ENCODE results near the gene GRAP.

DNA sequence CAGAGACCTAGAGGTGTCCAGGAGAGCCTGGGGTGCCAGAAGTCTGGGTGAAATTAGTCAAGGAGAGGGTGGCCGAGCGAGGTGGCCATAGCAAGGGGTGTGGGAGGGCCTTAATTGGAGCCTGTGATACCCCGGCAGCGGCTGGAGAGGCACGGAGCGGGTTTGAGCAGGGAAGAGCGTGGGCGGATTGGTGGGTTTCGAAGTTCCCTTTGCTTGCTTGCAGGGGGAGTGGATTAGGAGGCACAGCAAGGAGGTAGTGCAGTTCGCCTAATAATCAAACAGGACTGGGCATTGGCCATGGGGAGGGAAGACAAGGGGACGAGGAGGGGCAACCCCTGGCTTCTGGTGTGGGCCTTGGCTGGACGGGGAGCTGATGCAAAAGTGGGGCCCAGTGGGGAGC is 36.8 kb downstream of the GRAP start:
- TF ChIP-seq, protein P1, sequence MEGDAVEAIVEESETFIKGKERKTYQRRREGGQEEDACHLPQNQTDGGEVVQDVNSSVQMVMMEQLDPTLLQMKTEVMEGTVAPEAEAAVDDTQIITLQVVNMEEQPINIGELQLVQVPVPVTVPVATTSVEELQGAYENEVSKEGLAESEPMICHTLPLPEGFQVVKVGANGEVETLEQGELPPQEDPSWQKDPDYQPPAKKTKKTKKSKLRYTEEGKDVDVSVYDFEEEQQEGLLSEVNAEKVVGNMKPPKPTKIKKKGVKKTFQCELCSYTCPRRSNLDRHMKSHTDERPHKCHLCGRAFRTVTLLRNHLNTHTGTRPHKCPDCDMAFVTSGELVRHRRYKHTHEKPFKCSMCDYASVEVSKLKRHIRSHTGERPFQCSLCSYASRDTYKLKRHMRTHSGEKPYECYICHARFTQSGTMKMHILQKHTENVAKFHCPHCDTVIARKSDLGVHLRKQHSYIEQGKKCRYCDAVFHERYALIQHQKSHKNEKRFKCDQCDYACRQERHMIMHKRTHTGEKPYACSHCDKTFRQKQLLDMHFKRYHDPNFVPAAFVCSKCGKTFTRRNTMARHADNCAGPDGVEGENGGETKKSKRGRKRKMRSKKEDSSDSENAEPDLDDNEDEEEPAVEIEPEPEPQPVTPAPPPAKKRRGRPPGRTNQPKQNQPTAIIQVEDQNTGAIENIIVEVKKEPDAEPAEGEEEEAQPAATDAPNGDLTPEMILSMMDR (IDR thresholded peaks at IDR 0.05; ENCODE audit: extremely low read depth in 1 of 2, insufficient read depth in 1 of 2, low read depth in 1 of 2, low read length in 2 of 2), result no peak
- TF ChIP-seq EZH2 (IDR thresholded peaks at IDR 0.05; ENCODE audit: borderline replicate concordance, low read depth, low read length, severe bottlenecking) (no peak), POLR2AphosphoS5 (IDR thresholded peaks at IDR 0.05; ENCODE audit: insufficient read depth, low read depth, low read length) (no peak), JUN (IDR thresholded peaks at IDR 0.05; ENCODE audit: borderline replicate concordance, insufficient read depth, insufficient read length, low read depth) (no peak), POLR2A (IDR thresholded peaks at IDR 0.05; ENCODE audit: low read depth, low read length) (no peak), GATA2 (IDR thresholded peaks at IDR 0.05; ENCODE audit: insufficient read depth, insufficient read length, low read depth, low read length) (no peak)
- TF ChIP-seq, protein P2, sequence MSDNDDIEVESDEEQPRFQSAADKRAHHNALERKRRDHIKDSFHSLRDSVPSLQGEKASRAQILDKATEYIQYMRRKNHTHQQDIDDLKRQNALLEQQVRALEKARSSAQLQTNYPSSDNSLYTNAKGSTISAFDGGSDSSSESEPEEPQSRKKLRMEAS (IDR thresholded peaks at IDR 0.05; ENCODE audit: insufficient read depth, insufficient read length), result no peak
